ENCODE measurements around the gene AMPD3.

The AMPD3 gene

DNA sequence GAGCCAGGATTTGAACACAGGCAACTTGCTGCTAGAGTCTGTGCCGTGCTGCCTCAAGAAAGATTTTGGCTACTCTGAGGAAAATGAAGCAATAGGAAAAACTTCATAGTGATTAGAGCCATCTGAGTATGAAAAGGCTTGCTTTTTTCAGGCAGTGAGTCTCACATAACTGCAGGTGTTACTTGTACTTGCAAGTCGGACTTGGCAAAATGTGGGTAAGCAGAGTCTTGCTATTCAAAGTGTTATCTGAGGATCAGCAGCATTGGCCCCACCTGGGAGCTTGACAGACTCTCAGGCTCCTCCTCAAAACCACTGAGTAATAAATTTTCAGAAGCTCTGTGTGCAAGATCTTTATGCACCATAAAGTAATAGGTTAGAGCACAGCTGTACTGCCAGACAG lies 67.9 kb downstream of the AMPD3 start:
- DNase-seq (ENCODE audit: low read depth) = peak; percentile 56
- TF ChIP-seq, protein P1, sequence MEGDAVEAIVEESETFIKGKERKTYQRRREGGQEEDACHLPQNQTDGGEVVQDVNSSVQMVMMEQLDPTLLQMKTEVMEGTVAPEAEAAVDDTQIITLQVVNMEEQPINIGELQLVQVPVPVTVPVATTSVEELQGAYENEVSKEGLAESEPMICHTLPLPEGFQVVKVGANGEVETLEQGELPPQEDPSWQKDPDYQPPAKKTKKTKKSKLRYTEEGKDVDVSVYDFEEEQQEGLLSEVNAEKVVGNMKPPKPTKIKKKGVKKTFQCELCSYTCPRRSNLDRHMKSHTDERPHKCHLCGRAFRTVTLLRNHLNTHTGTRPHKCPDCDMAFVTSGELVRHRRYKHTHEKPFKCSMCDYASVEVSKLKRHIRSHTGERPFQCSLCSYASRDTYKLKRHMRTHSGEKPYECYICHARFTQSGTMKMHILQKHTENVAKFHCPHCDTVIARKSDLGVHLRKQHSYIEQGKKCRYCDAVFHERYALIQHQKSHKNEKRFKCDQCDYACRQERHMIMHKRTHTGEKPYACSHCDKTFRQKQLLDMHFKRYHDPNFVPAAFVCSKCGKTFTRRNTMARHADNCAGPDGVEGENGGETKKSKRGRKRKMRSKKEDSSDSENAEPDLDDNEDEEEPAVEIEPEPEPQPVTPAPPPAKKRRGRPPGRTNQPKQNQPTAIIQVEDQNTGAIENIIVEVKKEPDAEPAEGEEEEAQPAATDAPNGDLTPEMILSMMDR (IDR thresholded peaks at IDR 0.05; ENCODE audit: control insufficient read depth, extremely low read depth, insufficient read depth) = no peak

DNA sequence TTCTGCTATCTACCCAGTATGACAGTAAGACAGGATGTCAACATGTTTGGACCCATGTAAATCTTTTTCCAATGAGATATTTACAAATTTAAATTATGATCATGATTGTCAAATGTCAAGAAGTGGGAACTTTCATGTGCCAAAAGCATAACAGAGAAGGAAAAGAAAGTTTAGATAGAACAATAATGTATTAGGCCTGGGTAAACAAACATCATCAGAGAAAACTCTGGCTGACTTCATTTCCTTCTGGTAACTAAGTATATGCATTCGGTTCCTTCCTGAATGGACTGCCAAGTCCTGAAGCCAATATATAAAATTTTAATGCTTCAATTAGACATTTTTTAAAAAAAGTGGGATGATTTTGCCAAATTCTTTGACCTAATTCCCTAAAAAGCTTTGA lies 69.4 kb downstream of the AMPD3 start:
- TF ChIP-seq, protein P1 (IDR thresholded peaks at IDR 0.05; ENCODE audit: control insufficient read depth, extremely low read depth, insufficient read depth) = no peak
- DNase-seq (ENCODE audit: low read depth) = no peak
- H3K4me3 ChIP-seq (ENCODE audit: low read depth, low read length) = no peak overlapping the region

More for the DNA sequence above, 67.9 kb downstream of the AMPD3 start:
- no peak overlapping the region for H3K4me3 ChIP-seq (ENCODE audit: low read depth, low read length)

DNA sequence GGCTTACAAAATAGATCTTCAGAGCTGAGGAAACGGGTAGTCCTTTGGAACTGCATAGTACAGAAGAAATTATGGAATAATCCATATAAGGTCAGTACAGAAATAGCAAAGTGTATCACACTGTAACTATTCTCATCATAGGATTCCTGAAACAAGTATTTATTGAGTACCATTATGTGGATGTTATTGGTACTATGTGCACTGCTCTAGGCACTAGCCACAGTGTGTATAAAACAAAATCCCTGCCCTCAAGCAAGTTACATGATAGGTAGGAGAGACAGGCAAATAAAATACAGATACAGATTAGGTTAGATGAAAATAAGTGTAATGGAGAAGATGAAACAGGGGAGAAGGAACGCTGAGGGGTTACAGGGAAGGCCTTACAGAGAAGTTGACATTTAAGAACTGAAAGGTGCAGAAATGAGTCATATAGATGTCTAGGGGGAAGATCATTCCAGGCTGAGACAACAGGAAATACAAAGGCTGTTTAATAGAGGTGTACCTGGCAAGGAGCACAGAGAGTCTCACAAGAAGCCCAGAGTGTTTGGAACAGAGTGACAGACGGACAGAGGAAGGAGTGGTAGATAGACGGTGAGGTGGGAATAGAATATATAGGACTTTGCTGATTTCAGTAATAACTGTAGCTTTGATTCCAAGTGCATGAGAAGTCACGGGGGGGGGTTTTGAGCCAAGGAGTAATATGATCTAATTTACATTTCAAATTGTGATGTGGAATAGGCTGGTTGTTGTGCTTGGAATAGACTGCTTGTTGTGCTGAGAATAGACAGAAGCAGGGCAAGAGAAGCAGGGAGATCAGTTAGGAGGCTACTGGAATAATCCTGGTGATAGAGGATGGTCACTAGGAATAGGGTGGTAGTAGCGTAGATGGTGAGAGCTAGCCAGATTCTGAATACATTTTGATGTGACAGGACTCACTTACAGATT lies 72.2 kb downstream of the AMPD3 start:
- peak; percentile 56 for DNase-seq (ENCODE audit: low read depth)

DNA sequence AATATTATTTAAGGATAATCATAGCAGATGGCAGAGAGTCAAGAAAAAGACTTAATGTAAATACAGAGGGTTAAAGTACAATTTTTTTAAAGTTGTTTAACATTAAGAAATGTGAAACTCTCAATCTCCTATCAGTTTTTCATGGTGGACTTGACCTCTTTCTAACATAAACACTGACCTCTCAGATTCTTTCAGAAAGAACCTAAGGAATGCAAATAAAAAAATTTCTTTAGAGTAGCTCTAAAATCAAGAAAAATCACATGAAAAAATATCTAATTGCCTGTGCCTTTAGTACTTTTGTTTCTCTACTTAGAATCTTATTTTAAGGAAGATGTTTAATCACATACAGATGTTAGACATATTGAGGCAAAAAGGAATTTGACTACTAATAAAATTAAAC lies 73.1 kb downstream of the AMPD3 start:
- DNase-seq (ENCODE audit: low read depth) = no peak
- H3K4me3 ChIP-seq (ENCODE audit: low read depth, low read length) = no peak overlapping the region
- TF ChIP-seq, protein P1 (IDR thresholded peaks at IDR 0.05; ENCODE audit: control insufficient read depth, extremely low read depth, insufficient read depth) = no peak

More for the DNA sequence above, 72.2 kb downstream of the AMPD3 start:
- no peak overlapping the region for H3K4me3 ChIP-seq (ENCODE audit: low read depth, low read length)
- TF ChIP-seq, protein P1 (IDR thresholded peaks at IDR 0.05; ENCODE audit: control insufficient read depth, extremely low read depth, insufficient read depth) = no peak

DNA sequence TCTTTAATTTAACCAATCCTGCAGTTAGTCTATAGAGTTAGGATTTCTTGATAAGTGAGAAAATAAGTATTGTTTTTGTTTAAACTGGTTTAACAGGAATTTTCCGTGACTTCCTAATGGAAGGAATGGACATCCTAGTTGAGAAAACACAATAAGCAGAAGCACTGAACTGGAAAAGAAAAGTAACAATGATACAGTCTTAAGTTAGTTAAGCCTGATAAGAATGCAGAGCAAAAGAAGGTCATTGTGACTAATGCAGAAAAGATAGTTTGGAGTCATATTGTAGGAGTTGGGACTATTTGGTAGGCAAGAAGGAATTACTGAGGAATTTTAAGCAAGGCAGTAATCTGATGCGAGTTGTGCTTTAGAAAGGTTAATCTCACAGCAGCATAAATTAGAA lies 74.2 kb downstream of the AMPD3 start:
- no peak overlapping the region for H3K4me3 ChIP-seq (ENCODE audit: low read depth, low read length)
- DNase-seq (ENCODE audit: low read depth) = no peak

DNA sequence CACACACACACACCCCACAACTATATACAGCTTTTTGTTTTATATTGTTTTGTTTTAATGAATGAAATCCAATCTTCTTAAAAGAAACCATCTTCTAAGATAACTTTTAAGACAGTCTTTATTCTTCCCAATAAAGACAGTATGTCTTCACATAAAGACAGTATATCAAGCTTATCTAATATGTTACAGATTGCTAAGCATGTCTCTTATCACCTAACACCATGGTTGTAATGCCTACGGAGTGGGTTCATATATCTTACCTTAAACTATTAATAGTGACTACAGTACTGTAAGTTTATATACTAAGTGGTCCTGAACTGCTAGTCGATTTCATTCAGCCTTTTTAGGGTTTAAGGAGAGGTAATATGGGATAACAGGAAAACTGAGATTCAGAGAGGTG lies 77.5 kb downstream of the AMPD3 start:
- no peak for DNase-seq (ENCODE audit: low read depth)
- H3K4me3 ChIP-seq (ENCODE audit: low read depth, low read length) = no peak overlapping the region
- TF ChIP-seq, protein P1 (IDR thresholded peaks at IDR 0.05; ENCODE audit: control insufficient read depth, extremely low read depth, insufficient read depth) = no peak

More for the DNA sequence above, 74.2 kb downstream of the AMPD3 start:
- TF ChIP-seq, protein P1 (IDR thresholded peaks at IDR 0.05; ENCODE audit: control insufficient read depth, extremely low read depth, insufficient read depth) = no peak
